ENCODE results near the gene DIAPH3.

Gene DIAPH3

GRCh38 chr13:60112771-60113170 lies 51.0 kb downstream of the DIAPH3 start:
- FAIRE-seq (no peak), DNase-seq (ENCODE audit: insufficient read length, low spot score) (no peak)
- TF ChIP-seq POU2F2 (IDR thresholded peaks at IDR 0.05; ENCODE audit: low read depth, low read length), result no peak
- TF ChIP-seq POLR2A (IDR thresholded peaks at IDR 0.05; ENCODE audit: low read depth, low read length), result no peak
- TF ChIP-seq SPI1 (IDR thresholded peaks at IDR 0.05; ENCODE audit: low read depth, low read length), result no peak
- TF ChIP-seq POLR2AphosphoS5 (IDR thresholded peaks at IDR 0.05; ENCODE audit: low read depth, low read length), result no peak
- no peak for TF ChIP-seq PAX5 (IDR thresholded peaks at IDR 0.05; ENCODE audit: insufficient read depth, low read length, severe bottlenecking)
- no peak for TF ChIP-seq TAF1 (IDR thresholded peaks at IDR 0.05; ENCODE audit: low read depth, low read length)

DNA sequence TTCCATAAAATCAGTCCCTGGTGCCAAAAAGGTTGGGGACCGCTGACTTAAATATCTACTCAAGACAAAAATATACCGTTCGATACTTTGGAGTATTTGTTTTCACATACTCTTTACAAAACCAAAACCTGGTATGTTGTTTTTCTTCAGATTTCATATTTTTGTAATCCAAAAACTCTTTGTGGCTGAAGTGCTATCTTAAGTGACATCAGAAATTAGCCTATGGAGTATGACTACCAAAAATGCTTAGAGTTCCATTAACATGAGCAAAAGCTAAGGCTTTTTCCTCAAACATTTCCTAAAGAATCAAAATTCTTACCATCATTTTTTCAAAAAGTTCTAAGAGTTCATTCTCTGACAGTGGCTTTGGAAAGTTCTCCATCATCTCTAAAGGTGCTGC lies 52.0 kb downstream of the DIAPH3 start:
- no peak for DNase-seq (ENCODE audit: insufficient read length, low spot score)
- no peak for FAIRE-seq
- TF ChIP-seq TAF1 (IDR thresholded peaks at IDR 0.05; ENCODE audit: low read depth, low read length) (no peak), POLR2A (IDR thresholded peaks at IDR 0.05; ENCODE audit: low read depth, low read length) (no peak), SPI1 (IDR thresholded peaks at IDR 0.05; ENCODE audit: low read depth, low read length) (no peak), POU2F2 (IDR thresholded peaks at IDR 0.05; ENCODE audit: low read depth, low read length) (no peak), PAX5 (IDR thresholded peaks at IDR 0.05; ENCODE audit: insufficient read depth, low read length, severe bottlenecking) (no peak), POLR2AphosphoS5 (IDR thresholded peaks at IDR 0.05; ENCODE audit: low read depth, low read length) (no peak)

DNA sequence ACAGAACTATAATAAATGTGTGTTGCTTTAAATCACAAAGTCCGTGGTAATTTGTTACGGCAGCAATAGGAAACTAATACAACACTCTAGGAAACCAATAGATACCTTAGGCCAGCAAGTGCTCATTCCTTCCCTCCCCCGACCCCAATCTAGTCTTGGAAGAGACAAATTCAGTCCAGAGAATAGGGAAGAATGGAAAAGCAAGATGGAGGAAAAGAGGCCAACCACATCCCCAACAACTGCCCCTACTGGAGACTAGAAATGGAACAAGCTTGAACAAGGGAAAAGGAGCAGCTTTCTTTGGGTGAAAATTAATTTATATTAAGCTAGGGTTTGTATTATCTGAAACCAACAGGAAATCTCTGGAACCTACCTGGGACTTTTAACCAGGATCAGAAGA lies 54.4 kb downstream of the DIAPH3 start:
- no peak for FAIRE-seq
- no peak for TF ChIP-seq POLR2A (IDR thresholded peaks at IDR 0.05; ENCODE audit: low read depth, low read length)
- TF ChIP-seq SPI1 (IDR thresholded peaks at IDR 0.05; ENCODE audit: low read depth, low read length), result no peak
- no peak for TF ChIP-seq POLR2AphosphoS5 (IDR thresholded peaks at IDR 0.05; ENCODE audit: low read depth, low read length)
- no peak for TF ChIP-seq PAX5 (IDR thresholded peaks at IDR 0.05; ENCODE audit: insufficient read depth, low read length, severe bottlenecking)
- no peak for TF ChIP-seq TAF1 (IDR thresholded peaks at IDR 0.05; ENCODE audit: low read depth, low read length)
- no peak for TF ChIP-seq POU2F2 (IDR thresholded peaks at IDR 0.05; ENCODE audit: low read depth, low read length)
- no peak for DNase-seq (ENCODE audit: insufficient read length, low spot score)

DNA sequence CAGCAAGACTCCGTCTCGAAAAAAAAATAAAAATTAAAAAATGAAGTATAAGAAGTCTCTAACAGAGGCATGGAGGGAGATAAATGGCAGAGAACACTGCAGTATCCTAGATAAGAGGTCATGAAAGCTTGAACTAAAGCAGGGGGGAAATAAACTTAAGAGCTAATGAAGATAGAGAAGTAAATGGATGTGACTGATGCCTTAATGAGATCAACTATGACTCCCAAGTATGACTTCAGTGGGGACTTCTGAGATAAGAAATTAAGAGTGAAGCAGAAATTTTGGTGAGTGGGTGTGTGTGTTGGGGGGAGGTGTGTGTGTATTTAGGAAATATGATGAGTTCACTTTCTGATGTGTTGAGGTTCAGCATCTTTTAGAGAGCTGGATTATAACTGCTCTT lies 55.1 kb downstream of the DIAPH3 start:
- FAIRE-seq (no peak), DNase-seq (ENCODE audit: insufficient read length, low spot score) (no peak)
- no peak for TF ChIP-seq POLR2AphosphoS5 (IDR thresholded peaks at IDR 0.05; ENCODE audit: low read depth, low read length)
- TF ChIP-seq TAF1 (IDR thresholded peaks at IDR 0.05; ENCODE audit: low read depth, low read length), result no peak
- TF ChIP-seq POU2F2 (IDR thresholded peaks at IDR 0.05; ENCODE audit: low read depth, low read length), result no peak
- no peak for TF ChIP-seq POLR2A (IDR thresholded peaks at IDR 0.05; ENCODE audit: low read depth, low read length)
- TF ChIP-seq PAX5 (IDR thresholded peaks at IDR 0.05; ENCODE audit: insufficient read depth, low read length, severe bottlenecking), result no peak
- TF ChIP-seq SPI1 (IDR thresholded peaks at IDR 0.05; ENCODE audit: low read depth, low read length), result no peak

DNA sequence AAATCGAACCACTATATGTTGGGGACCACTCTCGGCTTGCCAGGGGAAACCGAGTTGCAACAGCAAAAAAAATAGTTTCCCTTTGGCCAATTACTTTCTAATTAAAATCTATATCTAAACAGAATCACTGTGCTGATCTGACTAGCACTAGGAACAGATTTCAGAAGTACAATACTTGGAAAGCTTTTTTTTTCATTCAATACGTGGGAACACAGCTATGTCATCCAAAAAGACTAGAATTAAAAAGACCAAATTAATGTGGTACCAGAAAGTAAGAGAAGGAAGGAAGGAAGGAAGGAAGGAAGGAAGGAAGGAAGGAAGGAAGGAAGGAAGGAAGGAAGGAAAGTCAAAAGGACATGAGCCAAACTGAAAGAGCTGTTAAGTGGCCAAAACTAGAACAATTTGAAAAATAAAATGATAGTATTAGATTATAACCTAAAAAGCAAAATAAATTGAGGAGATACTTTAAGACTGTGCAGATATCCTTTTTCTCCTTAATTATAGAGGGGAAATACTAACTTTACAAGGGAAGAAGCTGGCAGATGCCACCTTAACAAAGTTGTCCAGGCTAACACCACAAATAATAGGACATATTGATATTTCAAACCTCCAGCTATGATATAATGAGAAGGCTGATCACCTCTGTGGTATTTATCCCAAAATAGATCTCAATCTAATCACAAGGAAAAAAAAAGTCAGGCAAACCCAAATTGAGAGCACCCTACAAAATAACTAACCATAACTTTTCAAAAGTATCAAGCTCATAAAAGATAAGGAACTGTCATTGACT lies 63.9 kb downstream of the DIAPH3 start:
- FAIRE-seq (no peak), DNase-seq (ENCODE audit: insufficient read length, low spot score) (no peak)
- TF ChIP-seq SPI1 (IDR thresholded peaks at IDR 0.05; ENCODE audit: low read depth, low read length) (no peak), POLR2A (IDR thresholded peaks at IDR 0.05; ENCODE audit: low read depth, low read length) (no peak), POU2F2 (IDR thresholded peaks at IDR 0.05; ENCODE audit: low read depth, low read length) (no peak), PAX5 (IDR thresholded peaks at IDR 0.05; ENCODE audit: insufficient read depth, low read length, severe bottlenecking) (no peak), TAF1 (IDR thresholded peaks at IDR 0.05; ENCODE audit: low read depth, low read length) (no peak), POLR2AphosphoS5 (IDR thresholded peaks at IDR 0.05; ENCODE audit: low read depth, low read length) (no peak)

- TF ChIP-seq PAX5 (IDR thresholded peaks at IDR 0.05; ENCODE audit: insufficient read depth, low read length, severe bottlenecking) (no peak), POU2F2 (IDR thresholded peaks at IDR 0.05; ENCODE audit: low read depth, low read length) (no peak), SPI1 (IDR thresholded peaks at IDR 0.05; ENCODE audit: low read depth, low read length) (no peak), POLR2A (IDR thresholded peaks at IDR 0.05; ENCODE audit: low read depth, low read length) (no peak), POLR2AphosphoS5 (IDR thresholded peaks at IDR 0.05; ENCODE audit: low read depth, low read length) (no peak), TAF1 (IDR thresholded peaks at IDR 0.05; ENCODE audit: low read depth, low read length) (no peak)
- FAIRE-seq (peak; percentile 5), DNase-seq (ENCODE audit: insufficient read length, low spot score) (no peak)
Observed at GRCh38 chr13:60095300-60095699, 68.4 kb downstream of the DIAPH3 start.

GRCh38 chr13:60094385-60095088 lies 69.2 kb downstream of the DIAPH3 start:
- FAIRE-seq (no peak), DNase-seq (ENCODE audit: insufficient read length, low spot score) (no peak)
- TF ChIP-seq POU2F2 (IDR thresholded peaks at IDR 0.05; ENCODE audit: low read depth, low read length), result no peak
- no peak for TF ChIP-seq POLR2A (IDR thresholded peaks at IDR 0.05; ENCODE audit: low read depth, low read length)
- no peak for TF ChIP-seq SPI1 (IDR thresholded peaks at IDR 0.05; ENCODE audit: low read depth, low read length)
- TF ChIP-seq TAF1 (IDR thresholded peaks at IDR 0.05; ENCODE audit: low read depth, low read length), result no peak
- TF ChIP-seq POLR2AphosphoS5 (IDR thresholded peaks at IDR 0.05; ENCODE audit: low read depth, low read length), result no peak
- TF ChIP-seq PAX5 (IDR thresholded peaks at IDR 0.05; ENCODE audit: insufficient read depth, low read length, severe bottlenecking), result no peak

DNA sequence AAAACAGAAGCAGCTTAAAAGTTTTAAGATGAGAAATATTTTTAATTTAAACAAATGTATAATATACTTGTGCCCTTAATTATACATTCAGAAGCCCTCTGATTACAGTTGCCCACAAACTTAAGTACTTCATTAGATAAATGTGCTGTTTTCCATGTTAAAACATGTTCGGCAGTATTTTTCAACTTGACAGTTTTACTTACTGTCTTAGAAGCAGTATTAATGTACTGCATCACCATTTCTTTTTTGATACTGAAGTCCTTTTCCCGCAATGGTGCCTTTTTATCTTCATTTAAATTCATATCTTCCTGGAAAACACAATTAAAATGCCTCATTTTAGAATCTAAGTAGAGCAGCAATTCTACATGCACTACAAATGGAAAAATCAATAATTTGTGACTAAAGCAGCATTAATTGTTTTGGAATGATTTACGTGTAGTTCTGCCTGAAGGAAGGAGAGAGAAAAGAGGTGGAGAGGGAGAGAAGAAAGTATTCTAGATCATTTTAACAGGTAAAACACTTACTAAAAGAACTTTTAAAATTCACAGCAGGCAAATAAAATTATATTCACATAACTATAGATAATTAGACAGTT lies 70.2 kb downstream of the DIAPH3 start:
- TF ChIP-seq SPI1 (IDR thresholded peaks at IDR 0.05; ENCODE audit: low read depth, low read length) (no peak), PAX5 (IDR thresholded peaks at IDR 0.05; ENCODE audit: insufficient read depth, low read length, severe bottlenecking) (no peak), POLR2A (IDR thresholded peaks at IDR 0.05; ENCODE audit: low read depth, low read length) (no peak), TAF1 (IDR thresholded peaks at IDR 0.05; ENCODE audit: low read depth, low read length) (no peak), POLR2AphosphoS5 (IDR thresholded peaks at IDR 0.05; ENCODE audit: low read depth, low read length) (no peak), POU2F2 (IDR thresholded peaks at IDR 0.05; ENCODE audit: low read depth, low read length) (no peak)
- DNase-seq (ENCODE audit: insufficient read length, low spot score) (no peak), FAIRE-seq (no peak)

DNA sequence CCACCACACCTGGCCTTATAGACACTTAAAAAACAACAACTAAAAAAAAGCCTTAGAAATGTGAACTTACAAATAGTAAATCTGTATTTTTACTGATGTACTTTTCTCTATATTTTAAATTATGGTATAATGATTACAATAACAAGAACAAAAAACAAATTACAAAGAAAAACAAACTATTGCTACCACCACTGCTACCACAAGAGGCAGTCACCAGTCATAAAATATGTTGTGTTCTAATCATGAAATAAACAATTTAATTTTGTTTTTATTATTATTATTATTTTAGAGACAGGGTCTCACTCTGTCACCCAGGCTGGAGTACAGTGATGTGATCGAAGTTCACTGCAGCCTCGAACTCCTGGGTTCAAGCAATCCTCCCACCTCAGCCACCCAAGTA lies 72.2 kb downstream of the DIAPH3 start:
- DNase-seq (ENCODE audit: insufficient read length, low spot score), result no peak
- FAIRE-seq, result no peak
- TF ChIP-seq POLR2AphosphoS5 (IDR thresholded peaks at IDR 0.05; ENCODE audit: low read depth, low read length) (no peak), TAF1 (IDR thresholded peaks at IDR 0.05; ENCODE audit: low read depth, low read length) (no peak), POLR2A (IDR thresholded peaks at IDR 0.05; ENCODE audit: low read depth, low read length) (no peak), POU2F2 (IDR thresholded peaks at IDR 0.05; ENCODE audit: low read depth, low read length) (no peak), SPI1 (IDR thresholded peaks at IDR 0.05; ENCODE audit: low read depth, low read length) (no peak), PAX5 (IDR thresholded peaks at IDR 0.05; ENCODE audit: insufficient read depth, low read length, severe bottlenecking) (no peak)
